Heart left ventricle (tissue), 13 donors: ENCODE results near the gene CHAD.
"Not testable (repeated sequence)": the region's sequence is repeated elsewhere in the genome, so short reads cannot be mapped to it uniquely, and the experiment has no call there.

ENCODE experiments used
- CTCF ChIP-seq, 12 donors: fragments of 200-600 bp; sonication (generic) in 4 of 12; IDR thresholded peaks; one replicate each; pipeline versions ENCODE4 v1.5.0 to v1.8.0; 2018 to 2022; ENCODE audit warnings: antibody characterized with exemption in 12 of 12, mild to moderate bottlenecking in 5 of 12
- POLR2A ChIP-seq, 2 donors: fragments of 450-650 bp; IDR thresholded peaks; one replicate each; pipeline ENCODE4 v1.6.1; 2017; ENCODE audit warnings: antibody characterized with exemption in 2 of 2, mild to moderate bottlenecking in 2 of 2, moderate library complexity in 2 of 2
- donor health status: ischemic (EF 13 %, LVEDD 7.1; RV severe dilation, severe dysfunction).
- donor health status: DM: no; HTN: yes; CAD: no.
- donor health status: DM: no; HTN: no; CAD: no.
- donor health status: ischemic (EF 25% LVEDD 6.9; RV normal size, moderate dysfunction).
- donor health status: ischemic (EF 25% LVEDD 5.7; RV mildly dilated, moderate dysfunction).
- donor health status: ischemic (EF 35%, LVEDD 5.7; RV mildly dilated, moderate dysfunction).
- donor health status: nonischemic (EF 11% LVEDD 7.7; RV severe dilation, severe dysfunction).
- donor health status: DM: yes; HTN: yes; CAD: no.
- donor health status: PGD.
- donor health status: ischemic (EF 29% LVEDD 5.4; RV normal size, mild dysfunction).
- donor health status: nonischemic (EF 23%, LVEDD 6.1; RV moderate dilation, normal function).

GRCh38 chr17:50475775-50476544 lies 7.3 kb upstream of the CHAD start:
- not testable (repeated sequence) for TF ChIP-seq CTCF, POLR2A (IDR thresholded peaks at IDR 0.05)
